ENCODE data around the gene MGAM2. TPM values are rescaled to one million over a fixed set of nuclear protein-coding genes. Genes with fewer than 3 reads are reported as not detected.
"Not testable (repeated sequence)": the region's sequence is repeated elsewhere in the genome, so short reads cannot be mapped to it uniquely, and the experiment has no call there.

MGAM2 gene
- 10 to 100 TPM; 25.8 to 41.1 TPM for total RNA-seq
- long read RNA-seq, partial matches to known transcripts: 0 of 3 reads
- long read RNA-seq, other reads (novel, unspliced or antisense): 3 of 3 reads

DNA sequence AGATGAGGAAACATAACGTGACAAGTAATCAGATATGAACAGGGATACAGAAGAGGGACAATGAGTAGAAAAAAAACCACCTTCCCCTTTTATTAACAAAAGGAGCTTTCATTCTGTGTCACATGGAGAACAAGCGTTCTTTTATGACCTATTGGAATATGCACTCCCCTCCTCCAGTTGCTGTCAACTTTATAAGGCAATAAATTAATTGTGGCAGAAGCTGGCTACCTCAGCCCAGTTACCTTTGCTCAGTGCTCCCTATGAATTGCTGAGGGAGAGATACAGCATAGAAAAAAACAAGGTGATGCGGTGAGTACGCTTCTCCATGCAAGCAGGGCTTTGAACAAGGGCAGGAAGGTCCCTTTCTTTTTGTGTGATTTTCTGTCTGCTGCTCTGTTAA is at the start of gene MGAM2:
MGAM2 (plus strand) TSS at position 220 of the 400 bp plus-strand sequence. CDS start 5,156 bp downstream, outside the sequence.
- no peak for DNase-seq

GRCh38 chr7:142063551-142064442 is 47.7 kb upstream of the MGAM2 start:
- intact Hi-C loops (cut with DNase I, micrococcal nuclease): no loop called here
- ATAC-seq (no peak), DNase-seq (no peak)

More for the DNA sequence above, at the start of gene MGAM2:
- peak; percentile 97 for ATAC-seq
- intact Hi-C loops (cut with DNase I, micrococcal nuclease): no loop called here

DNA sequence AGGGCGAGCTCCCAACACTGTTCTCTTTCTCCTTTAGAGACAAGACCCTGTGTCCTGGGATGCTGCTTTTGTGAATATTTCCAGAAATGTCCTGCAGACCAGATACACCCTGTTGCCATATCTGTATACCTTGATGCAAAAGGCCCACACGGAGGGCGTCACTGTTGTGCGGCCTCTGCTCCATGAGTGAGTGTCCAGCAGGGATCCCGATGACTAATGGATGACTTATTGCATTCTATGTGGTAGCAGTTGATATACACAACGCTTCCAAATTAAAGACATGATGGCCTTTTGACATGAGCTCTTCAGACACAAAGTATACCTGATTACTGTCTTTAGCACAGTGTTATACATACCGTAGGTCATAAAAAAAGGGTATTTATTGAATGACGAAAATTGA is 45.0 kb upstream of the MGAM2 start:
- DNase-seq (no peak), ATAC-seq (no peak)
- intact Hi-C loops (cut with DNase I, micrococcal nuclease): no loop called here

- intact Hi-C loops (cut with DNase I, micrococcal nuclease): no loop called here
- ATAC-seq: no peak
These were observed 33.8 kb upstream of the MGAM2 start for GRCh38 chr7:142077762-142078161.

DNA sequence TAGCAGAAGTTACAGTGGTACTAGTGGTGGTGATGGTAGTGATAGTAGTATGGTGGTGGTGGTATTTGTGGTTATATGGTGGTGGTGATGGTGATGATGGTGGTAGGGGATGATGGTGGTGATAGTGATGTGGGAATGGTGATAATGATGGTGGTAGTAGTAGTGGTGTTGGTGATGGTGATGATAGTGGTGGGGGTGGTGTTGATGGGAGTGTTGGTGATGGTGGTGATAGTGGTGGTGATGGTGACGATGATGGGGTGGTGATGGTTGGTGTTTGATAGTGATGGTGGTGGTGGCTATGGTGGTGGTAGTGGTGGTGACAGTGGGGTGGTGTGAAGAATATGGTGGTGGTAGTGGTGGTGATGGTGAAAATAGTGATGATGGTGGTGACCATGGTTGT is 27.9 kb upstream of the MGAM2 start:
- no peak for DNase-seq
- intact Hi-C loops (cut with DNase I, micrococcal nuclease): no loop called here
- ATAC-seq: no peak

More at GRCh38 chr7:142077762-142078161, 33.8 kb upstream of the MGAM2 start:
- no peak for DNase-seq

- DNase-seq: no peak
- intact Hi-C loops (cut with DNase I, micrococcal nuclease): no loop called here
- no peak for ATAC-seq
These were observed 26.1 kb upstream of the MGAM2 start for GRCh38 chr7:142085428-142085827.

GRCh38 chr7:142088022-142088714 is 23.4 kb upstream of the MGAM2 start:
- peak; percentile 11 to 38 for DNase-seq
- ATAC-seq: peak; percentile 79
- intact Hi-C loops (cut with DNase I, micrococcal nuclease): no loop called here

- intact Hi-C loops (cut with DNase I, micrococcal nuclease): no loop called here
- ATAC-seq: no peak
- no peak for DNase-seq
These were observed 22.5 kb upstream of the MGAM2 start for GRCh38 chr7:142089035-142089434.

- peak; percentile 89 for ATAC-seq
- no peak for DNase-seq
- intact Hi-C loops (cut with DNase I, micrococcal nuclease): no loop called here
These were observed 19.6 kb upstream of the MGAM2 start for GRCh38 chr7:142091961-142092360.

DNA sequence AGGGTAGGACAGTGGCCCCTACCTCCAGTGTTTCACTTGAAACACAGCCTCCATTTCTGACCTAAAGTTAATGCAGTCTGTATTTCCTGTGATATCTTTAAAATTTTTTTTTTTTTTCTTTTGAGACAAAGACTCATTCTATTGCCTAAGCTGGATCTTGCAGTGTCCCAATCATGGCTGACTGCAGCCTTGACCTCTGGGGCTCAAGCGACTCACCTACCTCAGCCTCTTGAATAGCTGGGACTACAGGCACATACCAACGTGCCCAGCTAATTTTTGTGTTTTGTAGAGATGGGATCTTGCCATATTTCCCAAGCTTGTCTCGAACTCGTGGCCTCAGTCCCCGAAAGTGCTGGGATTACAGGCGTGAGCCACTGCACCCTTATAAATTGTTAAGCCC is 16.7 kb upstream of the MGAM2 start:
- intact Hi-C loops (cut with DNase I, micrococcal nuclease): no loop called here
- no peak for ATAC-seq
- DNase-seq: no peak

- ATAC-seq (no peak), DNase-seq (no peak)
These were observed 13.9 kb upstream of the MGAM2 start for GRCh38 chr7:142097571-142097970.

GRCh38 chr7:142098004-142098403 is 13.5 kb upstream of the MGAM2 start:
- ATAC-seq (peak; percentile 44), DNase-seq (no peak)
- intact Hi-C loops (cut with DNase I, micrococcal nuclease): no loop called here

More at GRCh38 chr7:142097571-142097970, 13.9 kb upstream of the MGAM2 start:
- intact Hi-C loops (cut with DNase I, micrococcal nuclease): no loop called here

GRCh38 chr7:142099347-142099746 is 12.2 kb upstream of the MGAM2 start:
- DNase-seq; intact Hi-C loops (cut with DNase I, micrococcal nuclease); ATAC-seq: not testable (repeated sequence)

GRCh38 chr7:142100634-142101033 is 10.9 kb upstream of the MGAM2 start:
- intact Hi-C loops (cut with DNase I, micrococcal nuclease): no loop called here
- DNase-seq: no peak
- ATAC-seq: no peak

- intact Hi-C loops (cut with DNase I, micrococcal nuclease); DNase-seq; ATAC-seq: not testable (repeated sequence)
These were observed 9.7 kb upstream of the MGAM2 start for GRCh38 chr7:142101794-142102193.

DNA sequence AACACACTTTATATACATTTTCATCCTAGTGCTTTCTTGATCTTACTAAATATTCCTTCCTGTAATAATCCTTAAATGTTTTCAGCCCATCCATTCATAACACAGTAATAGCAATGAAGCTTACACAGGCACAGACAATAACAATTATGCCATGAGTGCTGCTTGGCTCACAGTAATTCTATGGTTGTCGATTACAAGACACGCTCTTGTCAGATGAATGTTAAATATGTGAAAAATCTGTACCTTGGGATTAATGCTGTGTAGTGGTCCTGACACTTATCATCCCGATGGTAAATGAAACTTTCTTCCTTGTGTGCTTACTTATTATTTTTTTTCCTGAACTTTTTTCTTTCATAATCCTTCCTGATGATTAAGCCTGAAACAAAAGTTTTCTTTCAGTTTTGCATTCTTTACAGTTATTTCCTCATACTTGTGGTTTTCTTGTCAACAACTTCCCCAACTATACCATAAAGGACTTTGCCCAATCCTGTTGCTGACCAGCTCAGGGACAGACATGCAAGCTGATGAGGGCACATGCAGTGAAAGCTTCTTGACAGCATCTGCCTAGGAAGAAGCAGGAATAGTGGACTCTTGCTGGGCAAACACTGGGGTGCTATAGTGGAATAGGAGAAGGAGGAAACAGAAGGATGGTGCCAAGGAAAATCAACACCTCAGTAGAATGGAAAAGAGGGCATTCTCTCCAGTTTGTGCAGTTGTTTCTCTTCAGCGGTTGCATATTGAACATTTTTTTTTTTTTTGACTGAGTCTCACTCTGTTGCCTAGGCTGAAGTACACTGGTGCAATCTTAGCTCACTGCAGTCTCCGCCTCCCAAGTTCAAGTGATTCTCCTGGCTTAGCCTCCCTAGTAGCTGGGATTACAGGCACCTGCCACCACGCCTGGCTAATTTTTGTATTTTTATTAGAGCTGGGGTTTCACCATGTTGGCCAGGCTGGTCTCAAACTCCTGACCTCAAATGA is 6.7 kb upstream of the MGAM2 start:
- intact Hi-C loops (cut with DNase I, micrococcal nuclease): no loop called here
- DNase-seq: peak; percentile 24 to 79
- peak; percentile 98 for ATAC-seq

DNA sequence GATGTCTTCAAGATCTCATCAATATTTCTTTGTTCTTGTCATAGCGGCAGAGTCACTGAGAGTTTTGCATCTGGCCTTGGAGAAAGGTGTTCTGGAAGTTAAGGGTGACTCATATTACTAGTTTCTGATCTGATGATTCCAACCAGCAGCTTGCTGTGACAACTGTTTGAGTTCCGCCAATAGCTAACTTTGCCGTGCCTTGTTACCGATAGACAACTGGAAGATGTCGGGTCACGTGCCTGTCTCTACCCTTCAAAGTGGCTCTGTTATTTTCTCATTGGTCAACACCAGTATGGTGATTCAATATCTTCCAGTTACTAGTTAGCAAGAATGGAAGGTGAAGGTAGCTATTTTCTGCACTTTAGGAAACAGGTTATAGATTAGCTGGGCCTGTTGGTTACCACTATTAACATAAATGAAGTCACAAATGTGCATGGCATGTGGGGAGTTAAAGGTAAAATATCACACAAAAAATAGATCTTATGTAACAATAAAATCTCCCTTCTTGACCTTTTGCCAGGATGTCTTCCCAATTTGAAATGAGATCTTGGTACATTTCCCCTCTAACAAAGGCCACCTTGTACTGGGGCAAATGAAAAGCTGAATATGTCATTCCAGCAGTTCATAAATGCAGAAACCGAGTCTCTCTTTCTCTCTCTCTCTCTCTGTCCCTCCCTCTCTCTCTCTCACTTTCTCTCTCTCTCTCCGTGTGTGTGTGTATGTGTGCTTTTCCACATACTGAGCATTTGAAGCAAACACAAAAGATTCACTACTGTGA is 2.6 kb upstream of the MGAM2 start:
- DNase-seq: no peak
- intact Hi-C loops (cut with DNase I, micrococcal nuclease): no loop called here
- ATAC-seq: no peak

GRCh38 chr7:142110098-142110497 is 1.4 kb upstream of the MGAM2 start:
- intact Hi-C loops (cut with DNase I, micrococcal nuclease): no loop called here
- no peak for DNase-seq

More at GRCh38 chr7:142110098-142110497, 1.4 kb upstream of the MGAM2 start:
- no peak for ATAC-seq
